ENCODE results near the gene CDK18.

Gene CDK18

GRCh38 chr1:205512059-205513045 is 7.9 kb downstream of the CDK18 start (continued):
- no peak for TF ChIP-seq PRDM2 (tag by site-specific recombination; IDR thresholded peaks at IDR 0.05; ENCODE audit: borderline replicate concordance)
- TF ChIP-seq ZNF133 (tag by site-specific recombination; IDR thresholded peaks at IDR 0.05): no peak
- peak; percentile 24; the same call in 1 of the 2 replicates for TF ChIP-seq ZNF623 (tag by site-specific recombination; IDR thresholded peaks at IDR 0.05)
- no peak for TF ChIP-seq ZNF658 (tag by site-specific recombination; IDR thresholded peaks at IDR 0.05)
- TF ChIP-seq YY1 (tag by site-specific recombination; IDR thresholded peaks at IDR 0.05): no peak
- no peak for TF ChIP-seq BCL11A (tag by site-specific recombination; IDR thresholded peaks at IDR 0.05; ENCODE audit: low read depth)
- TF ChIP-seq SP3 (tag by site-specific recombination; IDR thresholded peaks at IDR 0.05): no peak
- no peak for TF ChIP-seq ZNF514 (tag by site-specific recombination; IDR thresholded peaks at IDR 0.05)
- no peak for TF ChIP-seq ZNF544 (tag by site-specific recombination; IDR thresholded peaks at IDR 0.05)
- no peak for TF ChIP-seq ZNF274 (IDR thresholded peaks at IDR 0.05; ENCODE audit: low read length)
- TF ChIP-seq ZNF274 (tag by site-specific recombination; IDR thresholded peaks at IDR 0.05; ENCODE audit: borderline replicate concordance): no peak
- TF ChIP-seq ZNF654 (tag by site-specific recombination; IDR thresholded peaks at IDR 0.05; ENCODE audit: low read depth): no peak
- TF ChIP-seq ZNF670 (tag by site-specific recombination; IDR thresholded peaks at IDR 0.05; ENCODE audit: low read depth): no peak
- peak; percentile 80 for TF ChIP-seq GLIS1 (tag by site-specific recombination; IDR thresholded peaks at IDR 0.05)
- TF ChIP-seq ZBTB21 (tag by site-specific recombination; IDR thresholded peaks at IDR 0.05): no peak; the same call in 1 of the 2 replicates
- no peak for TF ChIP-seq ZNF561 (tag by site-specific recombination; IDR thresholded peaks at IDR 0.05; ENCODE audit: borderline replicate concordance)
- no peak for TF ChIP-seq YY2 (tag by site-specific recombination; IDR thresholded peaks at IDR 0.05)
- no peak for TF ChIP-seq ZNF354C (tag by site-specific recombination; IDR thresholded peaks at IDR 0.05; ENCODE audit: borderline replicate concordance, low read depth)
- TF ChIP-seq ZNF548 (tag by site-specific recombination; IDR thresholded peaks at IDR 0.05): no peak
- no peak for TF ChIP-seq ZNF426 (tag by site-specific recombination; IDR thresholded peaks at IDR 0.05)
- no peak for TF ChIP-seq ZNF112 (tag by site-specific recombination; IDR thresholded peaks at IDR 0.05)
- no peak for TF ChIP-seq ZNF677 (tag by site-specific recombination; IDR thresholded peaks at IDR 0.05)
- TF ChIP-seq ZIC2 (tag by site-specific recombination; IDR thresholded peaks at IDR 0.05): peak; percentile 83
- TF ChIP-seq ZNF830 (tag by site-specific recombination; IDR thresholded peaks at IDR 0.05; ENCODE audit: low read depth): no peak
- no peak for TF ChIP-seq ZNF362 (tag by site-specific recombination; IDR thresholded peaks at IDR 0.05)
- TF ChIP-seq ZNF555 (tag by site-specific recombination; conservative IDR thresholded peaks at IDR 0.05): no peak
- no peak for TF ChIP-seq ZBTB11 (tag by site-specific recombination; conservative IDR thresholded peaks at IDR 0.05; ENCODE audit: low read depth)
- TF ChIP-seq ZNF530 (tag by site-specific recombination; IDR thresholded peaks at IDR 0.05; ENCODE audit: low read depth): no peak
- TF ChIP-seq ZNF549 (tag by site-specific recombination; IDR thresholded peaks at IDR 0.05): no peak
- TF ChIP-seq REPIN1 (tag by site-specific recombination; IDR thresholded peaks at IDR 0.05; ENCODE audit: low read depth): no peak
- TF ChIP-seq ZNF837 (tag by site-specific recombination; IDR thresholded peaks at IDR 0.05): no peak

Measured in HEK293 (cell line).